Kidney epithelial cell (primary cell): ENCODE results near the gene GLIS1. TPM values are rescaled to one million over a fixed set of nuclear protein-coding genes. Genes with fewer than 3 reads are reported as not detected.

Source experiments
- DNase-seq: peaks from one replicate; pipeline ENCODE4 v3.0.0-alpha.2; 2010; ENCODE audit warnings: low read depth
- H3K27me3 ChIP-seq: 2 replicates; pipeline ENCODE4 v1.6.0; 2011; ENCODE audit warnings: low read length; ENCODE audit not compliant: control insufficient read depth, insufficient read depth
- H3K36me3 ChIP-seq: 2 replicates; pipeline ENCODE4 v1.5.1; 2011; ENCODE audit warnings: low read length; ENCODE audit not compliant: control insufficient read depth, insufficient read depth
- H3K4me3 ChIP-seq: 2 replicates; pipeline ENCODE4 v1.5.1; 2011; ENCODE audit warnings: low read depth, mild to moderate bottlenecking, control low read depth, low read length
- CTCF ChIP-seq: IDR thresholded peaks from 2 replicates; pipeline ENCODE4 v1.5.1; 2011; ENCODE audit warnings: mild to moderate bottlenecking, moderate library complexity, low read length, control low read depth, inconsistent platforms; ENCODE audit not compliant: insufficient read depth, poor library complexity, severe bottlenecking
- total RNA-seq: library from RNA; depleted of rRNA; stranded (reverse); fragments of >200 nt; gene quantifications from 2 replicates; pipeline ENCODE4 v1.2.3, GENCODE V29; 2015

Gene GLIS1
- total RNA-seq, 1 donor from 2014 or later = 0.63 TPM

DNA sequence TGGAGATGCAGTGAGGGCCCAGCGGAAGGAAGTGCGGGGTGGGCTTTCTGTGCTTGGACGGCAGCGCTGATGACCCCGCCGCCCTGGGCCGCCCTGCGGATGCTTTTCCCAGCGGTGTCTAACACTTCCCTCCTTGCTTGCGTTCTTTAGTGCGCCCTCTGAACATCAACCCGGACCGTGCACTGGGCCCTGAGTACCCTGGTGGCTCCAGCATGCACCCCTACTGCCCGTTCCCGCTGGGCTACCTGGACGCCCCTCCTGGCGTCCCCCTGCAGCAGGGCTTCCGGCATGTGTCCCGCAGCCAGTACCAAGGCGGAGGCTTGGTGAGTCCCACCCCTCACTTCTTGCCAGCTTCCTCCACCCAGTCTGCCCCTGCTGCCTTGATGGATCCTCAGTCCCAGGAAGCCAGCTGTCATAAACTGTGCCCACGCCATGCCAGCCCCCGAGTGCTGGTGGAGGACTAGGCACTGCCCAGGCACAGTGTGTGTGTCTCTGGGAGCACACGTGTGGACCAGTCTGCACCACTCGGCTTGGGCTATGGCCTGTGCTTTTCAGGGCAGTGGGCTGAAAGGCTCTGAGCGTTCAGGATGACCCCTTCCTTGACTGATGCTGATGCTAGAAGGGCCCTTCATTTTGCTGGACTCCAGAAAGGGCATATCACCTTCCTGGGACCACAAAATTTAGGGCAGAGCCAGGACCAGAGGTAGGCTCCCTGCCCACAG lies 277.5 kb downstream of the GLIS1 start:
- no peak overlapping the region for H3K4me3 ChIP-seq
- no peaks in the 10 kb centered on the region for H3K36me3 ChIP-seq
- TF ChIP-seq CTCF = no peak
- peaks cover 9% of the 10 kb centered on the region for H3K27me3 ChIP-seq
- no peak for DNase-seq

GRCh38 chr1:53460666-53461322 lies 278.2 kb downstream of the GLIS1 start:
- H3K4me3 ChIP-seq = no peak overlapping the region
- peaks cover 9% of the 10 kb centered on the region for H3K27me3 ChIP-seq
- no peaks in the 10 kb centered on the region for H3K36me3 ChIP-seq
- no peak for DNase-seq
- no peak for TF ChIP-seq CTCF

DNA sequence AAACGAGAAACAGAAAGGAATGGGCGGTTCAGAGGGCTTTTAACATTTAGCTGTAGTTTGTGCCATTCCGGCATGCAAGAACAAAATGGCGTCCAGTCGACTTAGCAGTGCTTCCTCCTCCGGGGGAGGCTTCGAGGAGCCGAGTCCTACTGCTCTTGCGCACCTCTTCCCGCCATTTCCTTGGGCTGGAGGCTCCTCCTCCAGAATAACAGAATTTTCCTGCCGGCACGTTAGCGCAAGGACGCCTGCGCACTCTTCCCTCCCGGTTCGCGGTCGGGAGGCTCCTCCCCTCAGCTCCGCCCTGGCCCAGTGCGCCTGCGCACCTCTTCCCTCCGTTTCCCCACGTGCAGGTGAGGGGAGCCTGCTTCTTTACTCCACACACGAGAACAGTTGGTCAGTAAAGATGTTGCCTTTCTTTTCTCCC lies 278.7 kb downstream of the GLIS1 start:
- Histone ChIP-seq H3K27me3 (peaks cover 9% of the 10 kb centered on the region), H3K4me3 (no peak overlapping the region), H3K36me3 (no peaks in the 10 kb centered on the region)
- no peak for DNase-seq
- TF ChIP-seq CTCF = no peak

DNA sequence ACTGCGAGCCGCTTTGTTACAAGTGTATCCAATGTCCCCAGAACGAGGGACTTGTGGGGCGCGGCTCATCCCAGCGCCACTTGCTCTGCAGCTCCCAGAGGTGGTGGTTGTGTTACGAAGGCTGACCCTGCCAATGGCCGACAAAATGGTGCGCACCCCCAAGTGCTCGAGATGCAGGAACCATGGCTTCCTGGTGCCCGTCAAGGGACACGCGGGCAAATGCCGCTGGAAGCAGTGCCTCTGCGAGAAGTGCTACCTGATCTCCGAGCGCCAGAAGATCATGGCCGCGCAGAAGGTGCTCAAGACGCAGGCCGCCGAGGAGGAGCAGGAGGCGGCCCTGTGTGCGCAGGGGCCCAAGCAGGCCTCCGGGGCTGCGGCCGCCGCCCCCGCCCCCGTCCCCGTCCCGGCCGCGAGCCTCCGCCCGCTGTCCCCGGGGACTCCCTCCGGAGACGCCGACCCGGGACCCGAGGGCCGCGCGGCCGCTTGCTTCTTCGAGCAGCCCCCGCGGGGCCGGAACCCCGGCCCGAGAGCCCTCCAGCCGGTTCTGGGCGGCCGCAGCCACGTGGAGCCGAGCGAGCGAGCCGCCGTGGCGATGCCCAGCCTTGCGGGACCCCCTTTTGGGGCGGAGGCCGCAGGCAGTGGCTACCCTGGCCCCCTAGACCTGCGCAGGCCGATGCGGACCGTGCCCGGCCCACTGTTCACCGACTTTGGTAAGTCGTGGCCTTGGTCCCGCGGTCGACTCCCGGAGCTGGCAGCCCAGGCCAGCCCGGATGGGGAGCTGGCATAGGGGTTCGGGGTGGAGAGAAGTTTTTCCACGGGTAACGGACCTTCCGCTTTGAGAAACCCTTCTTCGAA lies 279.4 kb downstream of the GLIS1 start, which contains the start of gene DMRTB1:
Gene DMRTB1, plus strand, starts transcription at position 79 of the 855 bp plus-strand sequence. Its CDS starts 55 bp downstream, at position 134.
- no peak for DNase-seq
- peaks cover 9% of the 10 kb centered on the region for H3K27me3 ChIP-seq
- H3K4me3 ChIP-seq = no peak within 1 kb of the TSS
- TF ChIP-seq CTCF = no peak
- H3K36me3 ChIP-seq = no peaks in the 10 kb centered on the region

- Histone ChIP-seq H3K36me3 (no peaks in the 10 kb centered on the region), H3K4me3 (no peak overlapping the region), H3K27me3 (peaks cover 6% of the 10 kb centered on the region)
- no peak for DNase-seq
- TF ChIP-seq CTCF = no peak
Measured at GRCh38 chr1:53458634-53459033, 280.3 kb downstream of the GLIS1 start.

Other genes with a start within 250 kb of the GLIS1 start
- gene NDC1, start 99.1 kb upstream of the GLIS1 start, total RNA-seq = 22.8 and 24.6 TPM in 2 replicates
- gene YIPF1, start 150.6 kb upstream of the GLIS1 start, total RNA-seq = 40.5 and 42.7 TPM in 2 replicates
- gene DIO1, start 155.0 kb upstream of the GLIS1 start, total RNA-seq = not detected in 2 replicates
- gene IFT25, start 206.5 kb upstream of the GLIS1 start, total RNA-seq = 9.5 and 11.5 TPM in 2 replicates
- 40.7 and 45.7 TPM in 2 replicates for gene LRRC42, start 207.2 kb upstream of the GLIS1 start, total RNA-seq